Mucosa of rectum (tissue), 2 donors: ENCODE measurements around the gene SPATA31C1.

Experiments
- H3K27ac ChIP-seq, 2 donors: one replicate each; pipeline ENCODE4 v1.7.0; 2013; ENCODE audit warnings: inconsistent platforms in 2 of 2, low read depth in 2 of 2, low read length in 2 of 2
- H3K27me3 ChIP-seq, 2 donors: one replicate each; pipeline ENCODE4 v1.7.0; 2013; ENCODE audit warnings: low read length in 2 of 2; ENCODE audit not compliant: control insufficient read depth in 2 of 2, insufficient read depth in 2 of 2
- H3K36me3 ChIP-seq, 2 donors: one replicate each; pipeline ENCODE4 v1.7.0; 2013; ENCODE audit warnings: low read length in 2 of 2; ENCODE audit not compliant: control insufficient read depth in 2 of 2, insufficient read depth in 2 of 2
- H3K4me1 ChIP-seq, 2 donors: one replicate each; pipeline ENCODE4 v1.7.0; 2013; ENCODE audit warnings: low read length in 2 of 2, mild to moderate bottlenecking in 1 of 2; ENCODE audit not compliant: control insufficient read depth in 2 of 2, insufficient read depth in 2 of 2
- H3K4me3 ChIP-seq, 2 donors: one replicate each; pipeline ENCODE4 v1.7.0; 2013; ENCODE audit warnings: low read length in 2 of 2
- H3K9ac ChIP-seq, 2 donors: one replicate each; pipeline ENCODE4 v1.7.0; 2013; ENCODE audit warnings: low read length in 2 of 2, low read depth in 1 of 2, mild to moderate bottlenecking in 1 of 2
- H3K9me3 ChIP-seq, 2 donors: one replicate each; pipeline ENCODE4 v1.7.0; 2013; ENCODE audit warnings: low read length in 2 of 2; ENCODE audit not compliant: control insufficient read depth in 2 of 2
- donor health status: healthy.
- donor health status: Normal muscosa, but diverticular disease.

SPATA31C1 gene

GRCh38 chr9:87876708-87877107 lies 41.1 kb upstream of the SPATA31C1 start:
- Histone ChIP-seq H3K9me3 (no peaks in the 10 kb centered on the region), H3K27me3 (no peaks in the 10 kb centered on the region), H3K4me3 (no peak overlapping the region), H3K9ac (no peak overlapping the region), H3K36me3 (no peaks in the 10 kb centered on the region), H3K27ac (no peak overlapping the region), H3K4me1 (peaks cover 13 to 27% of the 10 kb centered on the region in 2 donors)

- no peak overlapping the region for H3K27ac ChIP-seq
These were observed 38.7 kb upstream of the SPATA31C1 start for GRCh38 chr9:87878989-87879511.

GRCh38 chr9:87880116-87880515 lies 37.6 kb upstream of the SPATA31C1 start:
- Histone ChIP-seq H3K9ac (no peak overlapping the region), H3K4me1 (peaks cover 2 to 9% of the 10 kb centered on the region in 2 donors), H3K27ac (no peak overlapping the region), H3K9me3 (no peaks in the 10 kb centered on the region), H3K27me3 (no peaks in the 10 kb centered on the region), H3K36me3 (no peaks in the 10 kb centered on the region), H3K4me3 (no peak overlapping the region)

More at GRCh38 chr9:87878989-87879511, 38.7 kb upstream of the SPATA31C1 start:
- Histone ChIP-seq H3K36me3 (no peaks in the 10 kb centered on the region), H3K9me3 (no peaks in the 10 kb centered on the region), H3K9ac (no peak overlapping the region), H3K4me1 (peaks cover 5 to 15% of the 10 kb centered on the region in 2 donors), H3K4me3 (no peak overlapping the region), H3K27me3 (no peaks in the 10 kb centered on the region)

GRCh38 chr9:87880683-87881082 lies 37.1 kb upstream of the SPATA31C1 start:
- no peaks in the 10 kb centered on the region for H3K36me3 ChIP-seq

GRCh38 chr9:87882627-87883026 lies 35.1 kb upstream of the SPATA31C1 start, which contains the start of gene SPATA31E1:
SPATA31E1 (plus strand) TSS chr9:87882877; CDS start chr9:87882892, 15 bp downstream.
- Histone ChIP-seq H3K36me3 (no peaks in the 10 kb centered on the region), H3K27me3 (no peaks in the 10 kb centered on the region), H3K4me1 (peaks cover 2 to 3% of the 10 kb centered on the region in 2 donors), H3K27ac (no peak within 1 kb of the TSS), H3K9ac (no peak within 1 kb of the TSS), H3K4me3 (no peak within 1 kb of the TSS), H3K9me3 (no peaks in the 10 kb centered on the region)

More at GRCh38 chr9:87880683-87881082, 37.1 kb upstream of the SPATA31C1 start:
- Histone ChIP-seq H3K27ac (no peak overlapping the region), H3K9ac (no peak overlapping the region), H3K9me3 (no peaks in the 10 kb centered on the region), H3K4me3 (no peak overlapping the region), H3K27me3 (no peaks in the 10 kb centered on the region), H3K4me1 (peaks cover 2 to 9% of the 10 kb centered on the region in 2 donors)

GRCh38 chr9:87883274-87883673 lies 34.5 kb upstream of the SPATA31C1 start:
- Histone ChIP-seq H3K4me1 (peaks cover 2 to 3% of the 10 kb centered on the region in 2 donors), H3K9me3 (no peaks in the 10 kb centered on the region), H3K27me3 (no peaks in the 10 kb centered on the region), H3K4me3 (no peak overlapping the region), H3K9ac (no peak overlapping the region), H3K36me3 (no peaks in the 10 kb centered on the region), H3K27ac (no peak overlapping the region)

- no peaks in the 10 kb centered on the region for H3K9me3 ChIP-seq
- no peaks in the 10 kb centered on the region for H3K36me3 ChIP-seq
- H3K27ac ChIP-seq = no peak overlapping the region
- H3K9ac ChIP-seq = no peak overlapping the region
- H3K4me1 ChIP-seq = peaks cover 0 to under 1% of the 10 kb centered on the region in 2 donors
- H3K4me3 ChIP-seq = no peak overlapping the region
- H3K27me3 ChIP-seq = no peaks in the 10 kb centered on the region
These were observed 33.8 kb upstream of the SPATA31C1 start for GRCh38 chr9:87883990-87884389.

GRCh38 chr9:87884578-87885459 lies 32.9 kb upstream of the SPATA31C1 start:
- no peak overlapping the region for H3K27ac ChIP-seq
- no peak overlapping the region for H3K9ac ChIP-seq
- no peaks in the 10 kb centered on the region for H3K27me3 ChIP-seq
- no peak overlapping the region for H3K4me3 ChIP-seq
- no peaks in the 10 kb centered on the region for H3K4me1 ChIP-seq
- no peaks in the 10 kb centered on the region for H3K36me3 ChIP-seq
- H3K9me3 ChIP-seq = no peaks in the 10 kb centered on the region

- H3K36me3 ChIP-seq = no peaks in the 10 kb centered on the region
These were observed 32.1 kb upstream of the SPATA31C1 start for GRCh38 chr9:87885484-87886189.

More at GRCh38 chr9:87885484-87886189, 32.1 kb upstream of the SPATA31C1 start:
- no peak overlapping the region for H3K27ac ChIP-seq
- H3K27me3 ChIP-seq = no peaks in the 10 kb centered on the region
- H3K4me1 ChIP-seq = no peaks in the 10 kb centered on the region
- no peaks in the 10 kb centered on the region for H3K9me3 ChIP-seq
- H3K9ac ChIP-seq = no peak overlapping the region
- H3K4me3 ChIP-seq = no peak overlapping the region
